ENCODE results near the gene C1QTNF12.
A peak's percentile ranks its signal among the peaks of the same experiment; 100 is the strongest.

DNA sequence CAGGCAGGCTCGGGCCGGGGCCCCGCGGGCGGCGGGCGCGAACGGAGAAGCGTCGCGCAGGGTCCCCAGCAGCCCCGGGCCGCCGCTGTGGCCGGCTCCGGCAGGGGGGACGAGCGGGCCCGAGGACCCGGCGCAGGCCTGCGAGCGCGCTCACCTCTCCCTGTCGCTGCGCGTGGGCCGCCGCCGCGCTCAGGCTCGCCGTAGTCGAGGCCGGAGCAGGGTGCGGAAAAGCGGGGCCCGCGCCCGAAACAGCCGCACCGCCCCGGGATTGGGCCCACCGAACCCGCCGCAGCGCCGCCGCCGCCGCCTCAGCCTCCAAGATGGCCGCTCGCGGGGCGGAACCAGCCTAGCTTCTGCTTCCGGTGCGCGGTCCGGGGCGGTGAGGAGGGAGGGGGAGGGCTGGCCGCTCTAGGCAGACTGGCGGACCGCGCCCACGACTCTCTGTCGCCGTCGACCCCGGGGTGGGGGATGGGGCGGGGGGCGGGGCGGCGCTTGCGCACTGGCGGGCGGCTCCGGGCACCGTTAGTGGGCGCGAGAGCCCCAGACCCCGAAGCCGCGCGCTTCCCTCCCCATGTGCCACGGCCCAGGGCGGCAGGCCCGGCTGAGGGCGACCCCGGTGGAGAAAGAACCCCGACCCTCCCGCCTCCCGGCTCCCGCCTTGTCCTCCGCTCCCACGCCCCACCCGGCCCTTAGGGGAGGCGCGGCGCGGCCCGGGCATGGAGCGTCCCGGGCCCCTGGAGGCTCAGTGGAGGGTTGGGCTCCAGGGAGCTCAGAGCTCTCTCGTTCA is 27.2 kb upstream of the C1QTNF12 start, which contains the start of gene UBE2J2:
- TF ChIP-seq, protein P1, sequence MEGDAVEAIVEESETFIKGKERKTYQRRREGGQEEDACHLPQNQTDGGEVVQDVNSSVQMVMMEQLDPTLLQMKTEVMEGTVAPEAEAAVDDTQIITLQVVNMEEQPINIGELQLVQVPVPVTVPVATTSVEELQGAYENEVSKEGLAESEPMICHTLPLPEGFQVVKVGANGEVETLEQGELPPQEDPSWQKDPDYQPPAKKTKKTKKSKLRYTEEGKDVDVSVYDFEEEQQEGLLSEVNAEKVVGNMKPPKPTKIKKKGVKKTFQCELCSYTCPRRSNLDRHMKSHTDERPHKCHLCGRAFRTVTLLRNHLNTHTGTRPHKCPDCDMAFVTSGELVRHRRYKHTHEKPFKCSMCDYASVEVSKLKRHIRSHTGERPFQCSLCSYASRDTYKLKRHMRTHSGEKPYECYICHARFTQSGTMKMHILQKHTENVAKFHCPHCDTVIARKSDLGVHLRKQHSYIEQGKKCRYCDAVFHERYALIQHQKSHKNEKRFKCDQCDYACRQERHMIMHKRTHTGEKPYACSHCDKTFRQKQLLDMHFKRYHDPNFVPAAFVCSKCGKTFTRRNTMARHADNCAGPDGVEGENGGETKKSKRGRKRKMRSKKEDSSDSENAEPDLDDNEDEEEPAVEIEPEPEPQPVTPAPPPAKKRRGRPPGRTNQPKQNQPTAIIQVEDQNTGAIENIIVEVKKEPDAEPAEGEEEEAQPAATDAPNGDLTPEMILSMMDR (conservative IDR thresholded peaks at IDR 0.05) = no peak
- peak; percentile 98 for TF ChIP-seq ZFX (IDR thresholded peaks at IDR 0.05)

Measured in C4-2B (cell line).